HUES6 (cell line): ENCODE data around the gene ITGAD.

Source experiments
- H3K27ac ChIP-seq: 2 replicates; pipeline ENCODE4 v1.7.0; 2013; ENCODE audit warnings: low read depth, mild to moderate bottlenecking, low read length, inconsistent platforms
- H3K27me3 ChIP-seq: 2 replicates; pipeline ENCODE4 v1.6.1; 2013; ENCODE audit warnings: low read length; ENCODE audit not compliant: control insufficient read depth, insufficient read depth
- H3K36me3 ChIP-seq: 2 replicates; pipeline ENCODE4 v1.6.1; 2013; ENCODE audit warnings: low read length; ENCODE audit not compliant: control insufficient read depth, insufficient read depth
- H3K4me1 ChIP-seq: 2 replicates; pipeline ENCODE4 v1.6.1; 2013; ENCODE audit warnings: low read length; ENCODE audit not compliant: control insufficient read depth, insufficient read depth
- H3K4me3 ChIP-seq: 2 replicates; pipeline ENCODE4 v1.5.1; 2013; ENCODE audit warnings: low read depth, low read length
- H3K9ac ChIP-seq: one replicate; pipeline ENCODE4 v1.6.1; 2013; ENCODE audit warnings: mild to moderate bottlenecking, low read length
- H3K9me3 ChIP-seq: 2 replicates; pipeline ENCODE4 v1.6.1; 2013; ENCODE audit warnings: low read depth, low read length; ENCODE audit not compliant: control insufficient read depth, insufficient read depth

ITGAD gene

DNA sequence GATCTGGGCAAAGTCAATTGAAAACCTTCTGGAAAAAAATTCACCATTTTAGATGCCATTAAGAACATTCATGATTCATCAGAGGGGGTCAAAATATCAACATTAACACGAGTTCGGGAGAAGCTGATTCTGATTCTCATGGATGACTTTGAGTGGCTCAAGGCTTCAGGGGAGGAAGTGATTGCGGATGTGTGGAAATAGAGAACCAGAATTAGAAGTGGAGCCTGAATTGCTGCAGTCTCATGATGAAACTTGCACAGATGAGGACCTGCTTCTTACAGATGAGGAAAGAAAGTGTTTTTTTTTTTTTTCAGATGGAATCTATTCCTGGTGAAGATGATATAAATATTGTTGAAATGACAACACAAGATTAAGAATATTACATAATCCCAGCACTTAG, 25.3 kb upstream of the ITGAD start:
- H3K36me3 ChIP-seq = no peaks in the 10 kb centered on the region
- H3K9me3 ChIP-seq = no peaks in the 10 kb centered on the region
- H3K27ac ChIP-seq = no peak overlapping the region
- no peak overlapping the region for H3K9ac ChIP-seq
- no peak overlapping the region for H3K4me3 ChIP-seq
- H3K27me3 ChIP-seq = no peaks in the 10 kb centered on the region
- H3K4me1 ChIP-seq = no peaks in the 10 kb centered on the region

DNA sequence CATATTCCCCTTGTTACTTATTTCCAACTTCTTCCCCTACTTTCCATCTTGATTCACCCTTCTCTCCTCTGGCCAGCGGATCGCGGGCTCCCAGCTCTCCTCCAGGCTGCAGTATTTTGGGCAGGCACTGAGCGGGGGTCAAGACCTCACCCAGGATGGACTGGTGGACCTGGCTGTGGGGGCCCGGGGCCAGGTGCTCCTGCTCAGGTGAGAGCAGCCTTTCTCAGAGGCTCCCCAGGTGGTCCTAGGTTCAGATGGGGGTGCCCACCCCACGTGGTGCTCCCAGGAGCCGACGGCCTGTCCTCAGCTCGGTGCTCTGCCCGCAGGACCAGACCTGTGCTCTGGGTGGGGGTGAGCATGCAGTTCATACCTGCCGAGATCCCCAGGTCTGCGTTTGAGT, 22.1 kb upstream of the ITGAD start:
- Histone ChIP-seq H3K4me3 (no peak overlapping the region), H3K27me3 (no peaks in the 10 kb centered on the region), H3K36me3 (no peaks in the 10 kb centered on the region), H3K9me3 (0 out of 2 replicates have a peak, but pooled peaks cover 4% of the 10 kb centered on the region), H3K27ac (no peak overlapping the region), H3K9ac (no peak overlapping the region), H3K4me1 (no peaks in the 10 kb centered on the region)

DNA sequence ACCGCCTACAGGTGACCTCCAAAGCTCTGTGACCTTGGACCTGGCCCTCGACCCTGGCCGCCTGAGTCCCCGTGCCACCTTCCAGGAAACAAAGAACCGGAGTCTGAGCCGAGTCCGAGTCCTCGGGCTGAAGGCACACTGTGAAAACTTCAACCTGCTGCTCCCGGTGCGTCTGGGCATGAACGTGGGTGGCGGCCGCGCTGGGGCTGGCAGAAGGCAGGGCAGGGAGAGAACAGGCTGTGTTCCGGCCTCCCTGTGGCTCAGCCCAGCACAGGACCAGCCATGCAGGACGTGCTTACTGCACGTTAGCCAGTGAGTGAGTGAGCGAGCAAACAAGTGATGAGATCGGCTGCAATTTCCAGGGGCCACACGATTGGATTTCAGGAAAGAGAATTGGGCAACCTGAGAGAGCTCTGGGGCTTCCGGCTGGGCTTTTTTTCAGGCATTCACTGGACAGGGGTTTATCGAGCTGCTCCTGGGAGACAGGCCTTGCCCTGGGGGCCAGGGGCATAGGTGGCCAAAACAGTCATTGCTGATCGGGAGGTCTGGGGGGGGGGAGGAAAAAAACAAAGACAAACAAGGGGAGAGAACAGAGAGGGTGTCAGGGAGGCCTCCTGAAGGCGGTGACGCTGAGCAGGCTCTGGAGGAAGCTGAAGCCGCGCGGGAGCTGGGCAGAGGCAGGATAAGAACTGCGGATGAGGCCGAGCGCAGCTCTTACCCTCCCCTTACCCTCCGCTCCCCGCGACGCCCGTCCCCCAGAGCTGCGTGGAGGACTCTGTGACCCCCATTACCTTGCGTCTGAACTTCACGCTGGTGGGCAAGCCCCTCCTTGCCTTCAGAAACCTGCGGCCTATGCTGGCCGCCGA, 21.3 kb upstream of the ITGAD start:
- no peaks in the 10 kb centered on the region for H3K36me3 ChIP-seq
- no peak overlapping the region for H3K9ac ChIP-seq
- 0 out of 2 replicates have a peak, but pooled peaks cover 4% of the 10 kb centered on the region for H3K9me3 ChIP-seq
- H3K4me1 ChIP-seq = no peaks in the 10 kb centered on the region
- H3K27ac ChIP-seq = no peak overlapping the region
- no peaks in the 10 kb centered on the region for H3K27me3 ChIP-seq
- H3K4me3 ChIP-seq = no peak overlapping the region

DNA sequence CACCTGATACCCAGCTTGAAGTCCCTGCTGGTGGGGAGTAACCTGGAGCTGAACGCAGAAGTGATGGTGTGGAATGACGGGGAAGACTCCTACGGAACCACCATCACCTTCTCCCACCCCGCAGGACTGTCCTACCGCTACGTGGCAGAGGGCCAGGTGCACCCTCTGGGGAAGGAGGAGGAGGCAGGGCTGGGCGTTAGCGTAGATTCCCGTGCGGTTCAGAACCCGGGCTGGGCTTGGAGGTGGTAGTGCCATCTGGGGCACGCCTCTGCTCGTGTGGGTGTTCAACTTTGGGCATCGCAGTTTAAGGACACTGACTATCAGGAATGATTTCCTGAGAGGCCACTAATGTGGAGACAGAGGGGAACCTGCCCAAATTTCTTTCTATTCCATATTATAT, 19.9 kb upstream of the ITGAD start:
- Histone ChIP-seq H3K36me3 (no peaks in the 10 kb centered on the region), H3K27ac (no peak overlapping the region), H3K27me3 (no peaks in the 10 kb centered on the region), H3K4me1 (no peaks in the 10 kb centered on the region), H3K9ac (no peak overlapping the region), H3K9me3 (0 out of 2 replicates have a peak, but pooled peaks cover 4% of the 10 kb centered on the region), H3K4me3 (no peak overlapping the region)

DNA sequence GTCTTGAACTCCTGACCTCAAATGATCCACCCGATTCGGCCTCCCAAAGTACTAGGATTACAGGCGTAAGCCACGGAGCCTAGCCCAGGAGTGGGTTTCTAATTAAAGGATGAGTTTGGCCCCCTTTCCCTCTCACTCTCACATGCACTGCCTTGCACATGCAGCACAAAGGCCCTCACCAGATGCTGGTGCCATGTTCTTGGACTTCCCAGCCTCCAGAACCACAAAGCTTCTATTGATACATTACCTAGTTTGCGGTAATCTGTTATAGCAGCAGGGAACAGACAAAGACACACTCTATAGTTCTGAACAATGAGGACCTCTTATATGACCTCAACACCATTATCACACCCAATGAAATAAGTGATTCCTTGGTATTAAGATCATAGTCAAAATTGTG, 17.9 kb upstream of the ITGAD start:
- Histone ChIP-seq H3K27ac (no peak overlapping the region), H3K9me3 (0 out of 2 replicates have a peak, but pooled peaks cover 4% of the 10 kb centered on the region), H3K9ac (no peak overlapping the region), H3K4me1 (no peaks in the 10 kb centered on the region), H3K27me3 (no peaks in the 10 kb centered on the region), H3K36me3 (no peaks in the 10 kb centered on the region), H3K4me3 (no peak overlapping the region)

DNA sequence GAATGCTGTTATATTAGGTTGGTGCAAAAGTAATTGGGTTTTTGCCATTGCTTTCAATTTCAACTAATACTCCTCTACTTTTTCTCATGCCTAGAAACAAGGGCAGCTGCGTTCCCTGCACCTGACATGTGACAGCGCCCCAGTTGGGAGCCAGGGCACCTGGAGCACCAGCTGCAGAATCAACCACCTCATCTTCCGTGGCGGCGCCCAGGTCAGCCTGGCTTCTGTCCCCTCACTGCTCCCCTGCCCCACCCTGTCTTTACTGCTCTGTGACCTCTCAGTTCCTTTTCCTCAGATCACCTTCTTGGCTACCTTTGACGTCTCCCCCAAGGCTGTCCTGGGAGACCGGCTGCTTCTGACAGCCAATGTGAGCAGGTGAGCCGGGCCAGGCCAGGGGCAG, 16.4 kb upstream of the ITGAD start:
- H3K36me3 ChIP-seq = no peaks in the 10 kb centered on the region
- no peaks in the 10 kb centered on the region for H3K4me1 ChIP-seq
- no peaks in the 10 kb centered on the region for H3K27me3 ChIP-seq
- no peak overlapping the region for H3K27ac ChIP-seq
- H3K9me3 ChIP-seq = 0 out of 2 replicates have a peak, but pooled peaks cover 4% of the 10 kb centered on the region
- no peak overlapping the region for H3K9ac ChIP-seq
- no peak overlapping the region for H3K4me3 ChIP-seq

DNA sequence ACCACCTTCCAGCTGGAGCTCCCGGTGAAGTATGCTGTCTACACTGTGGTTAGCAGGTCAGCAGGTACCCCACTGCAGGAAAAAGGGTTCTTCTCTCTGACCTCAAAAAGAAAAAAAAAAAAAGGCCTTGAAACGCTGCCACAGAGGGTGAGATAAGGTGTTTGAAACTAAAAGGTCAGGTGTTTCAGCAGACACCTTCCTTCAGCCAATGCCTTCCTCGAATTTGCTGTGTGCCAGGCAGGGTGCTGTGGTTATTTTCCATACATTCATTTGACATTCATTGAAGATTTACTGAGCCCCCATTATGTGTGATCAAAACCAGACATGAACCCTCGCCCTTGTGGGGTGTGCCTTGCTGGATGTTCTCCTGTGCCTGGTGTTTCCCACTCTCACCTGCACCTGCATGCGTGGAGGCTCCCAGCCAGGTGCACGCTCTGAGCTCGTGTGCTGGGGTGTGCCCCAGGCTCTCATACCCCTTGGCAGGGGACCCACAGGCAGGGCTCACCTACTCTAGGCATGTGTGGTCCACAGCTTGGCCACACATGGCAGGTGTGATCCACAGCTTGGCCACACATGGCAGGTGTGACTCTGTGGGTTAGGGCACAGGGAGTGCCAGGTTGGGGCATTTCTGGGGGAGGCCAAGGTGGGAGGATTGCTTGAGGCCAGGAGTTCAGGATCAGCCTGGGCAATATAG, 15.8 kb upstream of the ITGAD start:
- no peaks in the 10 kb centered on the region for H3K27me3 ChIP-seq
- H3K36me3 ChIP-seq = no peaks in the 10 kb centered on the region
- H3K9me3 ChIP-seq = 0 out of 2 replicates have a peak, but pooled peaks cover 4% of the 10 kb centered on the region
- H3K27ac ChIP-seq = no peak overlapping the region
- H3K4me1 ChIP-seq = peaks cover 2% of the 10 kb centered on the region
- no peak overlapping the region for H3K4me3 ChIP-seq
- no peak overlapping the region for H3K9ac ChIP-seq

DNA sequence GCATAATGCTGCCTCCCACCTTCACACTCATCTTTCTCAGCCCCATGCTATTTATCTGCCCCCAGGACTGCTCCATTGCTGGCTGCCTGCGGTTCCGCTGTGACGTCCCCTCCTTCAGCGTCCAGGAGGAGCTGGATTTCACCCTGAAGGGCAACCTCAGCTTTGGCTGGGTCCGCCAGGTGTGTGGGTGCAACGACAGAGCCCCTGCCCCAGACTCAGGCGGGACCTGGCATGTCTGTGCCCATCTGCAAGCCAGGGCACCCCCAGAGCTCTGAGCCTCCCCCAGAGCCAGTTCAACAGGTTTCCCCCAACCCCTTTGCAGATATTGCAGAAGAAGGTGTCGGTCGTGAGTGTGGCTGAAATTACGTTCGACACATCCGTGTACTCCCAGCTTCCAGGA, 12.9 kb upstream of the ITGAD start:
- H3K27ac ChIP-seq = no peak overlapping the region
- no peak overlapping the region for H3K4me3 ChIP-seq
- 0 out of 2 replicates have a peak, but pooled peaks cover 2% of the 10 kb centered on the region for H3K9me3 ChIP-seq
- H3K36me3 ChIP-seq = no peaks in the 10 kb centered on the region
- no peak overlapping the region for H3K9ac ChIP-seq
- no peaks in the 10 kb centered on the region for H3K27me3 ChIP-seq
- peaks cover 4% of the 10 kb centered on the region for H3K4me1 ChIP-seq

DNA sequence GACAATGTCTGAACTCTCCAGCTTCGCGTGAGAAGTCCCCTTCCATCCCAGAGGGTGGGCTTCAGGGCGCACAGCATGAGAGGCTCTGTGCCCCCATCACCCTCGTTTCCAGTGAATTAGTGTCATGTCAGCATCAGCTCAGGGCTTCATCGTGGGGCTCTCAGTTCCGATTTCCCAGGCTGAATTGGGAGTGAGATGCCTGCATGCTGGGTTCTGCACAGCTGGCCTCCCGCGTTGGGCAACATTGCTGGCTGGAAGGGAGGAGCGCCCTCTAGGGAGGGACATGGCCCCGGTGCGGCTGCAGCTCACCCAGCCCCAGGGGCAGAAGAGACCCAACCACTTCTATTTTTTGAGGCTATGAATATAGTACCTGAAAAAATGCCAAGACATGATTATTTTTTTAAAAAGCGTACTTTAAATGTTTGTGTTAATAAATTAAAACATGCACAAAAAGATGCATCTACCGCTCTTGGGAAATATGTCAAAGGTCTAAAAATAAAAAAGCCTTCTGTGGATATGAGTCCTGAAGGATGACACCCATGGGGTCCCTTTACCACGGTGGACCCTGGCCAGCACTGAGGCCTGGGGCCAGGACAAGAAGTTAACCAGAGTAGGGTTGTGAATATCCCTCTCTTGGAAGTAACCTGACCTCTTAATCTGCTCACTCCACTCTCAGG, 10.5 kb upstream of the ITGAD start:
- no peak overlapping the region for H3K27ac ChIP-seq
- peaks cover 4% of the 10 kb centered on the region for H3K4me1 ChIP-seq
- no peak overlapping the region for H3K4me3 ChIP-seq
- H3K36me3 ChIP-seq = no peaks in the 10 kb centered on the region
- H3K9ac ChIP-seq = no peak overlapping the region
- no peaks in the 10 kb centered on the region for H3K9me3 ChIP-seq
- H3K27me3 ChIP-seq = no peaks in the 10 kb centered on the region

DNA sequence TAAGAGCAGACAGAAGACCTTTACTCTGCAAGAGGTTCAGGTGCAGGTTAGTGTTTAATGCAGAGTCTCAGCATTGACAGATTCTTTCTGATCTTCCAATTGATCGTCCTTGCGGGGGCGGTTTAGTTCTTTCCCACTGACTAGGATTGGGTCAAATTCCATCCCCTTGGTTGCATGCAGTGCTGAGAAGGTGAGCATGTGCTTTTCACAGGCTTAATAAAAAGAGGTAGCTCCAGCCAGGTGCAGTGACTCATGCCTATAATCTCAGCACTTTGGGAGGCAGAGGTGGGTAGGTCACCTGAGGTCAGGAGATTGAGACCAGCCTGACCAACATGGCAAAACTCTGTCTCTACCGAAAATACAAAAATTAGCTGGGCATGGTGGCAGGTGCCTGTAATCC, 7.5 kb upstream of the ITGAD start:
- Histone ChIP-seq H3K36me3 (no peaks in the 10 kb centered on the region), H3K4me3 (no peak overlapping the region), H3K27ac (no peak overlapping the region), H3K27me3 (no peaks in the 10 kb centered on the region), H3K4me1 (peaks cover 4% of the 10 kb centered on the region), H3K9me3 (no peaks in the 10 kb centered on the region), H3K9ac (no peak overlapping the region)
